Dendritic cell treated with granulocyte-macrophage colony-stimulating factor and Interleukin-4, amounts not matched to agents 40 ng/mL and 50 ng/mL, for 4 days (primary cell): ENCODE data around the gene EFL1.
"Not testable (repeated sequence)": the region's sequence is repeated elsewhere in the genome, so short reads cannot be mapped to it uniquely, and the experiment has no call there.

Experiments
- H3K27ac Mint-ChIP-seq: one replicate; pipeline ENCODE4 v1.8.0; 2022; ENCODE audit warnings: mild to moderate bottlenecking, mixed read lengths
- H3K27me3 Mint-ChIP-seq: one replicate; pipeline ENCODE4 v1.8.0; 2022; ENCODE audit warnings: mild to moderate bottlenecking, mixed read lengths
- H3K36me3 Mint-ChIP-seq: one replicate; pipeline ENCODE4 v1.8.0; 2022; ENCODE audit warnings: low read depth, mixed read lengths
- H3K4me1 Mint-ChIP-seq: one replicate; pipeline ENCODE4 v1.8.0; 2022; ENCODE audit warnings: low read depth, mixed read lengths
- H3K4me3 Mint-ChIP-seq: one replicate; pipeline ENCODE4 v1.8.0; 2022; ENCODE audit warnings: mild to moderate bottlenecking, moderate library complexity, mixed read lengths
- H3K9me3 Mint-ChIP-seq: one replicate; pipeline ENCODE4 v1.8.0; 2022; ENCODE audit warnings: mixed read lengths
- intact Hi-C: fragments of 100-400 bp; cut with micrococcal nuclease; formaldehyde crosslinking; loops from one replicate; pipeline ENCODE4 v1.15.0; 2022

The EFL1 gene

GRCh38 chr15:82298032-82298431, 35.5 kb upstream of the EFL1 start:
- H3K4me1 Mint-ChIP-seq = no peaks in the 10 kb centered on the region
- H3K27ac Mint-ChIP-seq = no peak overlapping the region
- no peak overlapping the region for H3K4me3 Mint-ChIP-seq
- H3K27me3 Mint-ChIP-seq = peaks cover 10% of the 10 kb centered on the region
- H3K9me3 Mint-ChIP-seq = no peaks in the 10 kb centered on the region
- intact Hi-C loops = no loop called here
- no peaks in the 10 kb centered on the region for H3K36me3 Mint-ChIP-seq

- no peak overlapping the region for H3K4me3 Mint-ChIP-seq
- H3K27me3 Mint-ChIP-seq = peaks cover 10% of the 10 kb centered on the region
- intact Hi-C loops = no loop called here
- no peaks in the 10 kb centered on the region for H3K9me3 Mint-ChIP-seq
- H3K36me3 Mint-ChIP-seq = no peaks in the 10 kb centered on the region
- H3K4me1 Mint-ChIP-seq = no peaks in the 10 kb centered on the region
- H3K27ac Mint-ChIP-seq = no peak overlapping the region
These were observed 35.0 kb upstream of the EFL1 start for GRCh38 chr15:82297546-82297945.

DNA sequence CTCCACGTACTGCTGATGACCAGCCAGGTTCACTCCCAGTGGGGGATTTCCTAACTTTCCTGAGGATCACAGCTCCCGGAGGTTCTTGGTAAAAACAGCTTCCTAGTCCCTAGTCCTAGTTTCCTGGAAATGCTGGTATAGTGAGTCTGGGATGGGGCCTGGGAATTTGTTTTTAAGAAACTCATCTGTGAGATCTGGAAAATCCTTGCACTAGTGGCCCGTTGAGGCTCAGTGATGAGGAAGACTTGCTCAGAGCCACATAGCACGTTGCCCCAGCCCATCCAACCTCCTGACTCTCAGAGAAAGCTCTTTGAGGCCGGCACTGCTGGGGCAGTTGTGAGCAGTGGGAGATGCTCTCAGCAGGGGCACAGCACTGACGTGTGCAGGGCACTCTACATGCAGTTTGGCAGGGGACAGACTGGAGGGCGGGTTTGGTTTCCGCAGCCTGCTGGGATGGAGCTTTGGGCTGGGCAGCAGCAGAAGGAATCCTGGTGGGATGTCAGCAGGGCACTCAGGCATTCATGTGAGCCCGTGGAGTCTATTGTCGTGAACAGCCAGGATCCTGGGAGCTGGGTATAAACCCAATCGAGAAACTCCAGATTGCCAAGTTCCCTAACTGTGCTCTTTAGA, 31.6 kb upstream of the EFL1 start:
- Mint-ChIP-seq H3K4me1 (no peaks in the 10 kb centered on the region), H3K4me3 (no peak overlapping the region), H3K9me3 (no peaks in the 10 kb centered on the region), H3K27ac (no peak overlapping the region), H3K36me3 (no peaks in the 10 kb centered on the region), H3K27me3 (peaks cover 15% of the 10 kb centered on the region)
- intact Hi-C loops = no loop called here

GRCh38 chr15:82292271-82292670, 29.7 kb upstream of the EFL1 start:
- Mint-ChIP-seq H3K27me3 (peaks cover 5% of the 10 kb centered on the region), H3K36me3 (no peaks in the 10 kb centered on the region), H3K9me3 (no peaks in the 10 kb centered on the region), H3K27ac (no peak overlapping the region), H3K4me1 (peaks cover 5% of the 10 kb centered on the region), H3K4me3 (no peak overlapping the region)
- intact Hi-C loops = no loop called here

DNA sequence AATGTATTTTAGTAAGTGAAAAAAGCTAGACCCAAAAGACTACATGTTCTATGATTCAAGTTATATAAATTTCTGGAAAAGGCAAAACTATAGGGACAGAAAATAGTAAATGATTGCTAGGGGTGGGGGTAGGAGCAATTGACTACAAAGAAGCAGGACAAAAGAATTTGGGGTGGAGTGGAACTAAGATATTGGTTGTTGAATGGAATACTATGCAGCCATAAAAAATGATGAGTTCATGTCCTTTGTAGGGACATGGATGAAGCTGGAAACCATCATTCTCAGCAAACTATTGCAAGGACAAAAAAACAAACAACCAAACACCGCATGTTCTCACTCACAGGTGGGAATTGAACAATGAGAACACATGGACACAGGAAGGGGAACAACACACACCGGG, 25.7 kb upstream of the EFL1 start:
- H3K27ac Mint-ChIP-seq, H3K36me3 Mint-ChIP-seq, intact Hi-C loops, H3K27me3 Mint-ChIP-seq, H3K4me3 Mint-ChIP-seq, H3K9me3 Mint-ChIP-seq: not testable (repeated sequence)
- peaks cover 22% of the 10 kb centered on the region for H3K4me1 Mint-ChIP-seq

GRCh38 chr15:82286475-82286874, 23.9 kb upstream of the EFL1 start:
- Mint-ChIP-seq H3K4me1 (peaks cover 22% of the 10 kb centered on the region), H3K27ac (peak overlapping the region; percentile 3), H3K4me3 (peak overlapping the region; percentile 35)
- H3K27me3 Mint-ChIP-seq, H3K9me3 Mint-ChIP-seq, intact Hi-C loops, H3K36me3 Mint-ChIP-seq: not testable (repeated sequence)

DNA sequence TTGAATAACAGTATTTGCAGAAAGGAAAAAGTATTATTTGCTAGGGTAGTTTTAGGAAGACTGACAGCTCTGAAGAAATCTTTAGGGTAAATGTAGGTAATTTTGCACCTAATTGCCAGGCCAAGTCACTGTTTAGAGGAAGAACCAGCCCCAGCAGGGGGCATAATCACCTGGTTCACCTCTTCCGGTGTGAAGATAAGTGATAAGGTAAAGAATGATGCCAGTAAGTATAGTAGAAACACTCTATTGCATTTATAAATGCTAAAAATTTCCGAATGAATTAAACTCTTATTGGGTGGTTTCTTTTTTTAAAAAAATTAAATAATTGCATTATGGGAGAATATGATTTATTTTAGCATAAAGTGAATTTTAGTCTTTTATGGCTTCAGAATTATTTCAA, 21.8 kb upstream of the EFL1 start:
- intact Hi-C loops, H3K9me3 Mint-ChIP-seq, H3K4me3 Mint-ChIP-seq, H3K27ac Mint-ChIP-seq, H3K27me3 Mint-ChIP-seq, H3K36me3 Mint-ChIP-seq: not testable (repeated sequence)
- peaks cover 22% of the 10 kb centered on the region for H3K4me1 Mint-ChIP-seq

DNA sequence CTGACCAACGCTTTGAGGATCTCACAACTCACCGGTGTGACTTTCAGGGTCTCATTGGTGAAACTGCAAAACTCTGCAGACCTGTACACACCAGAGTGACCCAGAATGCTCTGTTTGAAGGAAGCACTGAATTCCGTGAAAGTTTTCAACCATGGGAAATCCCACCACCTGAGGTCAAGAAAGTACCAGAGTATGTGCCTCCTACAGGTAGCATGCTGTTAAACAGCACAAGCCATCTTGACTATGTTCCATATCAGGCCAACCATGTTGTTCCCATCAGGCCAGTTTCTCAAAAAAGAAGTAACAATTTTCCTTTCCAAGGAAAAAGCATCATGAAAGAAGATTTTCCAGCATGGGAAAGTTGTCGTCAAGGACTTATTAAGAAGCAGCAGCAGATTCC, 19.9 kb upstream of the EFL1 start:
- H3K4me3 Mint-ChIP-seq, intact Hi-C loops, H3K27ac Mint-ChIP-seq, H3K9me3 Mint-ChIP-seq, H3K27me3 Mint-ChIP-seq, H3K36me3 Mint-ChIP-seq: not testable (repeated sequence)
- H3K4me1 Mint-ChIP-seq = peaks cover 18% of the 10 kb centered on the region

- H3K27ac Mint-ChIP-seq, H3K27me3 Mint-ChIP-seq, H3K36me3 Mint-ChIP-seq, H3K4me1 Mint-ChIP-seq, H3K4me3 Mint-ChIP-seq, intact Hi-C loops, H3K9me3 Mint-ChIP-seq: not testable (repeated sequence)
These were observed 18.7 kb upstream of the EFL1 start for GRCh38 chr15:82281276-82281675.

- Mint-ChIP-seq H3K27ac (no peak overlapping the region), H3K4me1 (no peaks in the 10 kb centered on the region), H3K4me3 (no peak overlapping the region), H3K27me3 (peaks cover 3% of the 10 kb centered on the region), H3K36me3 (no peaks in the 10 kb centered on the region), H3K9me3 (no peaks in the 10 kb centered on the region)
- intact Hi-C loops = no loop called here
These were observed 12.9 kb upstream of the EFL1 start for GRCh38 chr15:82275410-82275809.

DNA sequence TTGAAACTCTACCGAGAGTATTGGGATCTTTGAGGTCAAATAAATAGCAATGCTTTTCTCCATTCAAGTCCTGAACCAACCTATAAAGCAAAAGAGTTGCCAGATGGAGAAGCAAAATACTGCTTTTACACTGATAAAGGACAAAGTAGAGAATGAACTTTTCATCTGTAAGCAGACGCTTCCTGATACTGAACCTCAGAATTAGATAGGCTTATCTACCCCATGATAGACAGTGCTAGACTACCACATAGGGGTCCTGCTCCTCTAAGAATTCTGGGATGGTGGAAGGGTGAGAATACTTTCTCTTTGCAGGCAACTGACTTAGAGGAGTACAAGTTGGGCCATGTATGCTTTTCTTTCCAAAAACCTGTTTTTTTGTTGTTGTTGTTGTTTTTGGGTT, 9.6 kb upstream of the EFL1 start:
- Mint-ChIP-seq H3K9me3 (no peaks in the 10 kb centered on the region), H3K4me1 (no peaks in the 10 kb centered on the region), H3K4me3 (no peak overlapping the region), H3K27me3 (no peaks in the 10 kb centered on the region), H3K36me3 (no peaks in the 10 kb centered on the region), H3K27ac (no peak overlapping the region)
- intact Hi-C loops = no loop called here

DNA sequence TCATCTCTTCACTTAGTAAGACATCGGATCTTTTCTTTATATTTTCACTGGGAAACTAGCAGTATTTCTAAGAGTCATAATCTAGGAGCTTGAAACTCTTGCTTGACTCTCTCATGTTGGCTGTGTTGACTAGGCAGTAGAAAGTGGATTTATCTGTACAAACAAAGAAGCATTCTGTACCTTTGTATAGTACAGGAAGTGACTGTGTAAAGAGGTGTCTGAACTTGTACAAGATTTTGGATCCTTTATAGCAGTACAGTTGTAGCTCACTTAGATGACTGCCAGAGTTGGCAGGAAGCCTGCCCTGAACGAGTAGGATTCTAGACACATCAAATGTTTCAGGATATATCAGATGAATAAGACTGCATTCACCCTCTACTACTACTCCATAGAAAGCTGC, 5.9 kb upstream of the EFL1 start:
- H3K27ac Mint-ChIP-seq, H3K36me3 Mint-ChIP-seq, H3K27me3 Mint-ChIP-seq, H3K4me1 Mint-ChIP-seq, H3K9me3 Mint-ChIP-seq, H3K4me3 Mint-ChIP-seq, intact Hi-C loops: not testable (repeated sequence)

DNA sequence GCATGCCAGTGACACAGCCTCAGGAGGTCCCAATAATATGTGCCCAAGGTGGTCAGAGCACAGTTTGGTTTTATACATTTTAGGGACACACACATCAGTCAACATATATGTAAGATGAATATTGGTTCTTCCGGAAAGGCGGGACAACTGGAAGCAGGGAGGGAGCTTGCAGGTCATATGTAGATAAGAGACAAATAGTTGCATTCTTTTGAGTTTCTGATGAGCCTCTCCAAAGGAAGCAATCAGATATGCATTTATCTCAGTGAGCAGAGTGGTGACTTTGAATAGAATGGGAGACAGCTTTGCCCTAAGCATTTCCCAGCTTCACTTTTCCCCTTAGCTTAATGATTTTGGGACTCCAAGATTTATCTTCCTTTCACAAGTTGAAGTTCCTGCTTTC, 4.6 kb upstream of the EFL1 start:
- H3K4me3 Mint-ChIP-seq, intact Hi-C loops, H3K27ac Mint-ChIP-seq: not testable (repeated sequence)

DNA sequence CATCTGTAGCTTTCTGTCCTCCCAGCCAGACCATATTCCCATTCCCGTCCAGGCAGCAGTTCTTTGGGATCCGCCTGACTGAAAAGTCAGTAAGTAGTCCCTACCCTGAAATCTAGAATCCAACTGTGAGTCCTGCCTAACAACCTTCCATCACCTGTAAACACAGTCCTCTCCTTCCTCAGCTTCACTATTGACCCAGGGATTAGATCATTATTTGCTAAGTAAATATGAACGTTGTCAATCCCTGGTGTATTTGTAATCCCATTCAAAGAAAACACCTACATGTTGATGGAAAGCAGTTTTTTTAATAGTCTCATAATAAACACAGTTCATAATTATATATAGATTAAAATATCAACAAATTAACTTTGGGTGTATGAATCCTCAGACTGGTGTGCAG, 816 bp upstream of the EFL1 start:
- peak overlapping the region; percentile 5 for H3K4me3 Mint-ChIP-seq
- peak overlapping the region; percentile 91 for H3K27ac Mint-ChIP-seq
- H3K36me3 Mint-ChIP-seq = peaks cover 19% of the 10 kb centered on the region
- H3K4me1 Mint-ChIP-seq = peaks cover 33% of the 10 kb centered on the region
- H3K27me3 Mint-ChIP-seq = no peaks in the 10 kb centered on the region
- H3K9me3 Mint-ChIP-seq = no peaks in the 10 kb centered on the region
- intact Hi-C loops = no loop called here

More for the DNA sequence above, 4.6 kb upstream of the EFL1 start:
- not testable (repeated sequence) for H3K36me3 Mint-ChIP-seq, H3K27me3 Mint-ChIP-seq, H3K9me3 Mint-ChIP-seq
- peaks cover 15% of the 10 kb centered on the region for H3K4me1 Mint-ChIP-seq

DNA sequence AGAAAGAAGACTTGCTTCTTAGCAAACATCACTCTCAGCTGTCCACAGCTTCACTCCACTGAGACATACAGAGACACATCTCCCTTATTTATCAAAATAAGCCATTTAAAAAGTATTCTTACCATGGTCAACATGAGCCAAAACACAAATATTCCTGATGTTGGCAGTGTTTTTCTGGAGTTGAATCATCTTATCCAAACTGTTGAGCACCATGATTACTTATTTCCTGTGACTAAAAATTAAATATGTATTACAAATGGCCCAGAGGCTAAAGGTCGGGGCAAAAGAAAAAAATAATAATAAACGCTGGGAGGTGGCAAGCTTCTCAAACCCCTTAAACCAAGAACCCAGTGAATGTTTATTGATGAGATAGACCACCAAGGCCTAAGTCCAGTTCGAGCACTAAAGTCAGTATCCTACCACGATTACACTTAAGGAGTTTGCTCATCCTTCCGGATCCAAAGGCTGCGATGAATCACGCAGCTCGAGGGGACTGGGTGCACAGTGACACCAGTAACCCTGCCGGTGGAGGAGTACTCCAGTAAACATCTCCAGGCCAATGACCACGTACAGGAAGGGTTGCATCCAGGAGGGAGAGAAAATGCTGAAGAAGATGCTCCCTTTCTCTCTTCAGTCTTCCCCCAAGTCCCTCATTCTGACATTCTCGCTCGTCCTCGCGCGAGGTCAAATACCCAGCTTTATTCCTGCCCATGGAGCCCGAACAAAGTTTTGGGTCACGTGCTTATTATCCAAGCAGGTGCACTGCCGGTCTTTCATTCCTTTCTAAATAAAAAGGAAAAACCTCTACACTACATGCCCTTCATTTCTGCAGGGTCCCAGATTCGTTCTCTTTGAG, 740 bp downstream of the EFL1 start:
- intact Hi-C loops, H3K27me3 Mint-ChIP-seq, H3K9me3 Mint-ChIP-seq: not testable (repeated sequence)
- Mint-ChIP-seq H3K27ac (peak overlapping the region; percentile 91), H3K4me3 (peak overlapping the region; percentile 94), H3K4me1 (peaks cover 33% of the 10 kb centered on the region), H3K36me3 (peaks cover 35% of the 10 kb centered on the region)
